Measurements from ENCODE around the gene MRC2. TPM values are rescaled to one million over a fixed set of nuclear protein-coding genes. Genes with fewer than 3 reads are reported as not detected.
A peak's percentile ranks its signal among the peaks of the same experiment; 100 is the strongest.

MRC2 gene
- total and polyA plus RNA-seq, 2 of the 13 experiments (the other 11 are each of a cell fraction or from before 2014, with no cell fraction given): not detected

DNA sequence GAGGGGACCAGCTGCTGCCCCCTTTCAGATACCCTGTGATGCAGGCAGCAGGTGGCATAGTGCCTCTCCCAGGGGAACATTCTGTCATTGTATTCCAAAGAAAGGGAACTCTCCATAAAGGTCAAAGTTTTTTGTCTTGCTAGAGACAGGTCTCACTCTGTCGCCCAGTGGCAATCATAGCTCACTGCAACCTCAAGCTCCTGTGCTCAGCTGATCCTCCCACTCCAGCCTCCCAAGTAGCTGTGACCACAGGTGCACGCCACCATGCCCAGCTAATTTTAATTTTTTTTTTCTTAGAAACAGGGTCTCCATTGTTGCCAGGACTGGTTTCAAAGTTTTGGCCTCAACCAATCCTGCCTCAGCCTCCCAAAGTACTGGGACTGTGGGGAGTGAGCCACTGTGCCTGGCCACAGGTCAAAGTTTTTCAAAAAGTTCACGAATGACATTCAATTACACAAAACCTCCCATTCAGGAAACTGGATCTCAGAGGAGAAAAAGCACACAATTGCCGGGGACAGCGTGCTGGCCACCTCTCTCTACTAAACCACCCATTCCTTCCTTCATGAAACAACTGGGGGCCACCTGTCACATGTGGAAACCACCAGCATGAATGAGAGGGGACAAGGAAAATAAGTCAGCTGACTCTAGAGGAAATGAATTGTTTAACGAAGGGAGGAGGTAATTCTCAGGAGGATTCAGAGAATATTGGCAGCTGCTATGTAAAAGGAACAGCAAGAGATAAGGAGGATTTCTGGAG is 100.6 kb downstream of the MRC2 start:
- no peak overlapping the region for H3K4me2 ChIP-seq (ENCODE audit: low read depth, low read length)
- FAIRE-seq (no peak), ATAC-seq (peak; percentile 39; the same call in 2 of the 3 replicates), DNase-seq (ENCODE audit: low spot score) (no peak)
- no peaks in the 10 kb centered on the region for H3K9me3 ChIP-seq (ENCODE audit: low read length)
- intact Hi-C loops (cut with micrococcal nuclease; ENCODE audit: unreplicated experiment): no loop called here
- ChIA-PET CTCF (ENCODE audit: low intra/inter-chr PET ratio, low total read pairs) (no interaction called here), POLR2A (no interaction called here)
- H3K36me3 ChIP-seq (replicated peaks in 1 of 2; ENCODE audit: control insufficient read depth in 1 of 2, insufficient read depth in 2 of 2, low read length in 2 of 2): no peaks in the 10 kb centered on the region
- H3K4me3 ChIP-seq (replicated peaks in 1 of 3; ENCODE audit: insufficient read depth in 1 of 3, low read depth in 2 of 3, low read length in 3 of 3): no peak overlapping the region
- 14% methylated on average over 6 of the region's 6 CpGs for WGBS (ENCODE audit: low lambda C conversion rate)
- peaks cover 0 to 25% of the 10 kb centered on the region in 2 experiments; a peak in 3 of 5 replicates for H3K27me3 ChIP-seq (ENCODE audit: control insufficient read depth in 1 of 2, insufficient read depth in 2 of 2, low read length in 2 of 2)
- H3K9ac ChIP-seq (ENCODE audit: insufficient read depth, low read depth, low read length): no peak overlapping the region
- BruUV-seq (replicated peaks): no TSS peak
- no peaks in the 10 kb centered on the region for H3K79me2 ChIP-seq (ENCODE audit: insufficient read depth, low read length)
- no peak overlapping the region for H2AFZ ChIP-seq (ENCODE audit: low read length)
- no peak overlapping the region for H3K27ac ChIP-seq (ENCODE audit: extremely low read length, insufficient read depth, low read length)
- no peaks in the 10 kb centered on the region for H4K20me1 ChIP-seq (ENCODE audit: insufficient read depth, low read length)
- no peaks in the 10 kb centered on the region for H3K4me1 ChIP-seq (ENCODE audit: insufficient read depth, low read length)
- TF ChIP-seq, protein P1, sequence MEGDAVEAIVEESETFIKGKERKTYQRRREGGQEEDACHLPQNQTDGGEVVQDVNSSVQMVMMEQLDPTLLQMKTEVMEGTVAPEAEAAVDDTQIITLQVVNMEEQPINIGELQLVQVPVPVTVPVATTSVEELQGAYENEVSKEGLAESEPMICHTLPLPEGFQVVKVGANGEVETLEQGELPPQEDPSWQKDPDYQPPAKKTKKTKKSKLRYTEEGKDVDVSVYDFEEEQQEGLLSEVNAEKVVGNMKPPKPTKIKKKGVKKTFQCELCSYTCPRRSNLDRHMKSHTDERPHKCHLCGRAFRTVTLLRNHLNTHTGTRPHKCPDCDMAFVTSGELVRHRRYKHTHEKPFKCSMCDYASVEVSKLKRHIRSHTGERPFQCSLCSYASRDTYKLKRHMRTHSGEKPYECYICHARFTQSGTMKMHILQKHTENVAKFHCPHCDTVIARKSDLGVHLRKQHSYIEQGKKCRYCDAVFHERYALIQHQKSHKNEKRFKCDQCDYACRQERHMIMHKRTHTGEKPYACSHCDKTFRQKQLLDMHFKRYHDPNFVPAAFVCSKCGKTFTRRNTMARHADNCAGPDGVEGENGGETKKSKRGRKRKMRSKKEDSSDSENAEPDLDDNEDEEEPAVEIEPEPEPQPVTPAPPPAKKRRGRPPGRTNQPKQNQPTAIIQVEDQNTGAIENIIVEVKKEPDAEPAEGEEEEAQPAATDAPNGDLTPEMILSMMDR (CRISPR knock-in tag; IDR thresholded peaks at IDR 0.05): peak; percentile 49
- TF ChIP-seq WIZ (CRISPR knock-in tag; IDR thresholded peaks at IDR 0.05) (no peak), ZNF143 (CRISPR knock-in tag; IDR thresholded peaks at IDR 0.05) (no peak), CBX5 (CRISPR knock-in tag; IDR thresholded peaks at IDR 0.05; ENCODE audit: borderline replicate concordance) (no peak), IRF2 (CRISPR knock-in tag; IDR thresholded peaks at IDR 0.05) (no peak), MIER2 (CRISPR knock-in tag; IDR thresholded peaks at IDR 0.05) (no peak), ZNF460 (CRISPR knock-in tag; IDR thresholded peaks at IDR 0.05; ENCODE audit: borderline replicate concordance) (peak; percentile 89), STAG1 (CRISPR knock-in tag; IDR thresholded peaks at IDR 0.05) (peak; percentile 22; the same call in 1 of the 2 replicates), FOXK1 (CRISPR knock-in tag; IDR thresholded peaks at IDR 0.05; ENCODE audit: borderline replicate concordance, low read depth) (no peak), BRCA1 (CRISPR knock-in tag; IDR thresholded peaks at IDR 0.05) (no peak), KDM1A (CRISPR knock-in tag; IDR thresholded peaks at IDR 0.05) (no peak), ZBTB7A (CRISPR knock-in tag; IDR thresholded peaks at IDR 0.05) (no peak)
- TF ChIP-seq, protein P2, sequence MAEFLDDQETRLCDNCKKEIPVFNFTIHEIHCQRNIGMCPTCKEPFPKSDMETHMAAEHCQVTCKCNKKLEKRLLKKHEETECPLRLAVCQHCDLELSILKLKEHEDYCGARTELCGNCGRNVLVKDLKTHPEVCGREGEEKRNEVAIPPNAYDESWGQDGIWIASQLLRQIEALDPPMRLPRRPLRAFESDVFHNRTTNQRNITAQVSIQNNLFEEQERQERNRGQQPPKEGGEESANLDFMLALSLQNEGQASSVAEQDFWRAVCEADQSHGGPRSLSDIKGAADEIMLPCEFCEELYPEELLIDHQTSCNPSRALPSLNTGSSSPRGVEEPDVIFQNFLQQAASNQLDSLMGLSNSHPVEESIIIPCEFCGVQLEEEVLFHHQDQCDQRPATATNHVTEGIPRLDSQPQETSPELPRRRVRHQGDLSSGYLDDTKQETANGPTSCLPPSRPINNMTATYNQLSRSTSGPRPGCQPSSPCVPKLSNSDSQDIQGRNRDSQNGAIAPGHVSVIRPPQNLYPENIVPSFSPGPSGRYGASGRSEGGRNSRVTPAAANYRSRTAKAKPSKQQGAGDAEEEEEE (CRISPR knock-in tag; IDR thresholded peaks at IDR 0.05; ENCODE audit: borderline replicate concordance): no peak
- TF ChIP-seq, protein P3, sequence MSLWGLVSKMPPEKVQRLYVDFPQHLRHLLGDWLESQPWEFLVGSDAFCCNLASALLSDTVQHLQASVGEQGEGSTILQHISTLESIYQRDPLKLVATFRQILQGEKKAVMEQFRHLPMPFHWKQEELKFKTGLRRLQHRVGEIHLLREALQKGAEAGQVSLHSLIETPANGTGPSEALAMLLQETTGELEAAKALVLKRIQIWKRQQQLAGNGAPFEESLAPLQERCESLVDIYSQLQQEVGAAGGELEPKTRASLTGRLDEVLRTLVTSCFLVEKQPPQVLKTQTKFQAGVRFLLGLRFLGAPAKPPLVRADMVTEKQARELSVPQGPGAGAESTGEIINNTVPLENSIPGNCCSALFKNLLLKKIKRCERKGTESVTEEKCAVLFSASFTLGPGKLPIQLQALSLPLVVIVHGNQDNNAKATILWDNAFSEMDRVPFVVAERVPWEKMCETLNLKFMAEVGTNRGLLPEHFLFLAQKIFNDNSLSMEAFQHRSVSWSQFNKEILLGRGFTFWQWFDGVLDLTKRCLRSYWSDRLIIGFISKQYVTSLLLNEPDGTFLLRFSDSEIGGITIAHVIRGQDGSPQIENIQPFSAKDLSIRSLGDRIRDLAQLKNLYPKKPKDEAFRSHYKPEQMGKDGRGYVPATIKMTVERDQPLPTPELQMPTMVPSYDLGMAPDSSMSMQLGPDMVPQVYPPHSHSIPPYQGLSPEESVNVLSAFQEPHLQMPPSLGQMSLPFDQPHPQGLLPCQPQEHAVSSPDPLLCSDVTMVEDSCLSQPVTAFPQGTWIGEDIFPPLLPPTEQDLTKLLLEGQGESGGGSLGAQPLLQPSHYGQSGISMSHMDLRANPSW (CRISPR knock-in tag; IDR thresholded peaks at IDR 0.05; ENCODE audit: borderline replicate concordance): no peak
- in situ Hi-C loops (cut with HindIII; ENCODE audit: extremely low pct_ligation_motif_present, low pct_unique_long_range_greater_than_20kb): no loop called here

All from HepG2 (cell line).